Choroid plexus epithelial cell (primary cell): ENCODE data around the gene MARVELD3.
"Not testable (repeated sequence)": the region's sequence is repeated elsewhere in the genome, so short reads cannot be mapped to it uniquely, and the experiment has no call there.

Experiments
- DNase-seq: peaks from one replicate; pipeline ENCODE4 v3.0.0-alpha.2; 2010; ENCODE audit warnings: low read depth
- H3K4me3 ChIP-seq: 2 replicates; pipeline ENCODE4 v1.5.1; 2011; ENCODE audit warnings: low read depth, mild to moderate bottlenecking, control low read depth, low read length, moderate library complexity
- CTCF ChIP-seq: conservative IDR thresholded peaks from 2 replicates; pipeline ENCODE4 v1.5.1; 2011; ENCODE audit warnings: low read depth, mild to moderate bottlenecking, control low read depth, inconsistent platforms, low read length, moderate library complexity

MARVELD3 gene

GRCh38 chr16:71591917-71592316, 34.1 kb upstream of the MARVELD3 start:
- no peak for DNase-seq
- no peak overlapping the region for H3K4me3 ChIP-seq
- no peak for TF ChIP-seq CTCF

- H3K4me3 ChIP-seq, result no peak overlapping the region
- no peak for TF ChIP-seq CTCF
These were observed 32.7 kb upstream of the MARVELD3 start for GRCh38 chr16:71593048-71593999.

GRCh38 chr16:71594000-71594646, 31.9 kb upstream of the MARVELD3 start:
- no peak for DNase-seq
- H3K4me3 ChIP-seq, result no peak overlapping the region
- TF ChIP-seq CTCF, result no peak

More at GRCh38 chr16:71593048-71593999, 32.7 kb upstream of the MARVELD3 start:
- no peak for DNase-seq

GRCh38 chr16:71595340-71595826, 30.6 kb upstream of the MARVELD3 start:
- DNase-seq, H3K4me3 ChIP-seq: not testable (repeated sequence)

- not testable (repeated sequence) for H3K4me3 ChIP-seq, DNase-seq
These were observed 27.6 kb upstream of the MARVELD3 start for GRCh38 chr16:71598426-71598825.

GRCh38 chr16:71600822-71601221, 25.2 kb upstream of the MARVELD3 start:
- no peak for TF ChIP-seq CTCF
- no peak overlapping the region for H3K4me3 ChIP-seq
- no peak for DNase-seq

- no peak for TF ChIP-seq CTCF
- H3K4me3 ChIP-seq, result no peak overlapping the region
- no peak for DNase-seq
These were observed 16.9 kb upstream of the MARVELD3 start for GRCh38 chr16:71609066-71609465.
